WTC11 (cell line): ENCODE results near the gene RGS14. TPM values are rescaled to one million over a fixed set of nuclear protein-coding genes. Genes with fewer than 3 reads are reported as not detected.

ENCODE experiments used
- ATF1 ChIP-seq: sonication (generic); formaldehyde crosslinking; IDR thresholded peaks from 2 replicates; pipeline ENCODE4 v1.8.1; 2023; ENCODE audit warnings: mild to moderate bottlenecking, moderate library complexity, missing genetic modification reagents
- CBFB ChIP-seq: sonication (generic); formaldehyde crosslinking; IDR thresholded peaks from 2 replicates; pipeline ENCODE4 v1.8.1; 2022; ENCODE audit warnings: mild to moderate bottlenecking, low read depth, missing genetic modification reagents
- EMX1 ChIP-seq: fragments of 250-450 bp; sonication (Bioruptor Pico); IDR thresholded peaks from 2 replicates; pipeline ENCODE4 v1.8.0; 2021; ENCODE audit warnings: mild to moderate bottlenecking
- FOXJ3 ChIP-seq: sonication (generic); formaldehyde crosslinking; IDR thresholded peaks from 2 replicates; pipeline ENCODE4 v1.9.0; 2021; ENCODE audit warnings: missing genetic modification reagents, mild to moderate bottlenecking, borderline replicate concordance
- GABPB1 ChIP-seq: sonication (generic); formaldehyde crosslinking; IDR thresholded peaks from 2 replicates; pipeline ENCODE4 v1.8.1; 2023; ENCODE audit warnings: mild to moderate bottlenecking, missing genetic modification reagents
- GTF2I ChIP-seq: fragments of 250-450 bp; sonication (Bioruptor Pico); conservative IDR thresholded peaks from 2 replicates; pipeline ENCODE4 v1.4.0; 2021; ENCODE audit warnings: mild to moderate bottlenecking
- HMGA2 ChIP-seq: fragments of 250-450 bp; sonication (Bioruptor Pico); IDR thresholded peaks from 2 replicates; pipeline ENCODE4 v1.4.0; 2021; ENCODE audit warnings: mild to moderate bottlenecking, moderate library complexity
- IRF2 ChIP-seq: sonication (generic); formaldehyde crosslinking; IDR thresholded peaks from 2 replicates; pipeline ENCODE4 v1.8.0; 2022; ENCODE audit warnings: low read depth, missing genetic modification reagents, borderline replicate concordance
- NFE2L1 ChIP-seq: sonication (generic); formaldehyde crosslinking; IDR thresholded peaks from 2 replicates; pipeline ENCODE4 v1.8.1; 2023; ENCODE audit warnings: missing genetic modification reagents
- NR1H2 ChIP-seq: sonication (generic); formaldehyde crosslinking; IDR thresholded peaks from 2 replicates; pipeline ENCODE4 v1.9.0; 2021; ENCODE audit warnings: mild to moderate bottlenecking, moderate library complexity, missing genetic modification reagents
- RORB ChIP-seq: fragments of 250-450 bp; sonication (Bioruptor Pico); IDR thresholded peaks from 2 replicates; pipeline ENCODE4 v1.9.0; 2021; ENCODE audit warnings: mild to moderate bottlenecking
- SMAD4 ChIP-seq: sonication (generic); formaldehyde crosslinking; IDR thresholded peaks from 2 replicates; pipeline ENCODE4 v1.8.0; 2022; ENCODE audit warnings: mild to moderate bottlenecking, missing genetic modification reagents
- SP1 ChIP-seq: sonication (generic); formaldehyde crosslinking; conservative IDR thresholded peaks from 2 replicates; pipeline ENCODE4 v1.8.1; 2022; ENCODE audit warnings: missing genetic modification reagents
- ZNF219 ChIP-seq: sonication (generic); formaldehyde crosslinking; IDR thresholded peaks from 2 replicates; pipeline ENCODE4 v1.8.0; 2023; ENCODE audit warnings: missing genetic modification reagents, mild to moderate bottlenecking, borderline replicate concordance
- ZNF317 ChIP-seq: sonication (generic); formaldehyde crosslinking; IDR thresholded peaks from 2 replicates; pipeline ENCODE4 v1.8.1; 2023; ENCODE audit warnings: low read depth, mild to moderate bottlenecking, moderate library complexity, missing genetic modification reagents, borderline replicate concordance
- ZNF416 ChIP-seq: fragments of 250-450 bp; sonication (Bioruptor Pico); IDR thresholded peaks from 2 replicates; pipeline ENCODE4 v1.9.0; 2021; ENCODE audit warnings: mild to moderate bottlenecking, inconsistent platforms
- ZNF512 ChIP-seq: sonication (generic); formaldehyde crosslinking; IDR thresholded peaks from 2 replicates; pipeline ENCODE4 v1.8.1; 2022; ENCODE audit warnings: missing genetic modification reagents, borderline replicate concordance
- ZNF671 ChIP-seq: fragments of 250-450 bp; sonication (Bioruptor Pico); IDR thresholded peaks from 2 replicates; pipeline ENCODE4 v1.8.0; 2021; ENCODE audit warnings: mild to moderate bottlenecking
- ZSCAN18 ChIP-seq: fragments of 250-450 bp; sonication (Bioruptor Pico); IDR thresholded peaks from 2 replicates; pipeline ENCODE4 v2.1.2; 2022; ENCODE audit warnings: mild to moderate bottlenecking, moderate library complexity
- total RNA-seq: library from RNA; stranded (reverse); gene quantifications from 3 replicates; pipeline ENCODE4 v1.2.3, GENCODE V29; 2021
- TF ChIP-seq, protein P1 (sequence below): sonication (generic); formaldehyde crosslinking; IDR thresholded peaks from 2 replicates; pipeline ENCODE4 v1.8.0; 2023; ENCODE audit warnings: mild to moderate bottlenecking, missing genetic modification reagents
- TF ChIP-seq, protein P2 (sequence below): fragments of 250-450 bp; sonication (Bioruptor Pico); IDR thresholded peaks from 2 replicates; pipeline ENCODE4 v1.9.0; 2021; ENCODE audit warnings: mild to moderate bottlenecking
- TF ChIP-seq, protein P3 (sequence below): sonication (generic); formaldehyde crosslinking; IDR thresholded peaks from 2 replicates; pipeline ENCODE4 v1.8.1; 2022; ENCODE audit warnings: mild to moderate bottlenecking, moderate library complexity, missing genetic modification reagents
- TF ChIP-seq, protein P4 (sequence below): sonication (generic); formaldehyde crosslinking; IDR thresholded peaks from 2 replicates; pipeline ENCODE4 v1.8.1; 2023; ENCODE audit warnings: mild to moderate bottlenecking, missing genetic modification reagents
- TF ChIP-seq, protein P5 (sequence below): sonication (generic); formaldehyde crosslinking; IDR thresholded peaks from 2 replicates; pipeline ENCODE4 v1.8.0; 2022; ENCODE audit warnings: mild to moderate bottlenecking, missing genetic modification reagents
- TF ChIP-seq, protein P6 (sequence below): sonication (generic); formaldehyde crosslinking; IDR thresholded peaks from 2 replicates; pipeline ENCODE4 v1.8.1; 2022; ENCODE audit warnings: low read depth, missing genetic modification reagents, borderline replicate concordance
- TF ChIP-seq, protein P7 (sequence below): sonication (generic); formaldehyde crosslinking; IDR thresholded peaks from 2 replicates; pipeline ENCODE4 v1.8.1; 2022; ENCODE audit warnings: mild to moderate bottlenecking, missing genetic modification reagents, moderate library complexity, borderline replicate concordance

The RGS14 gene
- total RNA-seq, 1 experiment from 2014 or later, result 74.6 TPM

- TF ChIP-seq, protein P1, sequence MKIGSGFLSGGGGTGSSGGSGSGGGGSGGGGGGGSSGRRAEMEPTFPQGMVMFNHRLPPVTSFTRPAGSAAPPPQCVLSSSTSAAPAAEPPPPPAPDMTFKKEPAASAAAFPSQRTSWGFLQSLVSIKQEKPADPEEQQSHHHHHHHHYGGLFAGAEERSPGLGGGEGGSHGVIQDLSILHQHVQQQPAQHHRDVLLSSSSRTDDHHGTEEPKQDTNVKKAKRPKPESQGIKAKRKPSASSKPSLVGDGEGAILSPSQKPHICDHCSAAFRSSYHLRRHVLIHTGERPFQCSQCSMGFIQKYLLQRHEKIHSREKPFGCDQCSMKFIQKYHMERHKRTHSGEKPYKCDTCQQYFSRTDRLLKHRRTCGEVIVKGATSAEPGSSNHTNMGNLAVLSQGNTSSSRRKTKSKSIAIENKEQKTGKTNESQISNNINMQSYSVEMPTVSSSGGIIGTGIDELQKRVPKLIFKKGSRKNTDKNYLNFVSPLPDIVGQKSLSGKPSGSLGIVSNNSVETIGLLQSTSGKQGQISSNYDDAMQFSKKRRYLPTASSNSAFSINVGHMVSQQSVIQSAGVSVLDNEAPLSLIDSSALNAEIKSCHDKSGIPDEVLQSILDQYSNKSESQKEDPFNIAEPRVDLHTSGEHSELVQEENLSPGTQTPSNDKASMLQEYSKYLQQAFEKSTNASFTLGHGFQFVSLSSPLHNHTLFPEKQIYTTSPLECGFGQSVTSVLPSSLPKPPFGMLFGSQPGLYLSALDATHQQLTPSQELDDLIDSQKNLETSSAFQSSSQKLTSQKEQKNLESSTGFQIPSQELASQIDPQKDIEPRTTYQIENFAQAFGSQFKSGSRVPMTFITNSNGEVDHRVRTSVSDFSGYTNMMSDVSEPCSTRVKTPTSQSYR (CRISPR knock-in tag), result peak; percentile 91
- TF ChIP-seq ZNF219, result 0 out of 2 replicates have a peak, but pooled peaks have one; percentile 79
- no peak for TF ChIP-seq ZNF671 (CRISPR knock-in tag)
- TF ChIP-seq, protein P2, sequence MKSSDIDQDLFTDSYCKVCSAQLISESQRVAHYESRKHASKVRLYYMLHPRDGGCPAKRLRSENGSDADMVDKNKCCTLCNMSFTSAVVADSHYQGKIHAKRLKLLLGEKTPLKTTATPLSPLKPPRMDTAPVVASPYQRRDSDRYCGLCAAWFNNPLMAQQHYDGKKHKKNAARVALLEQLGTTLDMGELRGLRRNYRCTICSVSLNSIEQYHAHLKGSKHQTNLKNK, result no peak
- TF ChIP-seq, protein P3, sequence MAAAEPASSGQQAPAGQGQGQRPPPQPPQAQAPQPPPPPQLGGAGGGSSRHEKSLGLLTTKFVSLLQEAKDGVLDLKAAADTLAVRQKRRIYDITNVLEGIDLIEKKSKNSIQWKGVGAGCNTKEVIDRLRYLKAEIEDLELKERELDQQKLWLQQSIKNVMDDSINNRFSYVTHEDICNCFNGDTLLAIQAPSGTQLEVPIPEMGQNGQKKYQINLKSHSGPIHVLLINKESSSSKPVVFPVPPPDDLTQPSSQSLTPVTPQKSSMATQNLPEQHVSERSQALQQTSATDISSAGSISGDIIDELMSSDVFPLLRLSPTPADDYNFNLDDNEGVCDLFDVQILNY (CRISPR knock-in tag), result peak; percentile 87; the same call in 1 of the 2 replicates
- no peak for TF ChIP-seq GTF2I (CRISPR knock-in tag)
- peak; percentile 83; the same call in 1 of the 2 replicates for TF ChIP-seq NFE2L1
- peak; percentile 54; the same call in 1 of the 2 replicates for TF ChIP-seq SP1
- TF ChIP-seq, protein P4, sequence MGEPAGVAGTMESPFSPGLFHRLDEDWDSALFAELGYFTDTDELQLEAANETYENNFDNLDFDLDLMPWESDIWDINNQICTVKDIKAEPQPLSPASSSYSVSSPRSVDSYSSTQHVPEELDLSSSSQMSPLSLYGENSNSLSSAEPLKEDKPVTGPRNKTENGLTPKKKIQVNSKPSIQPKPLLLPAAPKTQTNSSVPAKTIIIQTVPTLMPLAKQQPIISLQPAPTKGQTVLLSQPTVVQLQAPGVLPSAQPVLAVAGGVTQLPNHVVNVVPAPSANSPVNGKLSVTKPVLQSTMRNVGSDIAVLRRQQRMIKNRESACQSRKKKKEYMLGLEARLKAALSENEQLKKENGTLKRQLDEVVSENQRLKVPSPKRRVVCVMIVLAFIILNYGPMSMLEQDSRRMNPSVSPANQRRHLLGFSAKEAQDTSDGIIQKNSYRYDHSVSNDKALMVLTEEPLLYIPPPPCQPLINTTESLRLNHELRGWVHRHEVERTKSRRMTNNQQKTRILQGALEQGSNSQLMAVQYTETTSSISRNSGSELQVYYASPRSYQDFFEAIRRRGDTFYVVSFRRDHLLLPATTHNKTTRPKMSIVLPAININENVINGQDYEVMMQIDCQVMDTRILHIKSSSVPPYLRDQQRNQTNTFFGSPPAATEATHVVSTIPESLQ, result no peak
- no peak for TF ChIP-seq GABPB1 (CRISPR knock-in tag)
- no peak for TF ChIP-seq ZSCAN18 (CRISPR knock-in tag)
- no peak for TF ChIP-seq SMAD4 (CRISPR knock-in tag)
- no peak for TF ChIP-seq ZNF416
- no peak for TF ChIP-seq FOXJ3 (CRISPR knock-in tag)
- no peak for TF ChIP-seq ZNF512
- TF ChIP-seq, protein P5, sequence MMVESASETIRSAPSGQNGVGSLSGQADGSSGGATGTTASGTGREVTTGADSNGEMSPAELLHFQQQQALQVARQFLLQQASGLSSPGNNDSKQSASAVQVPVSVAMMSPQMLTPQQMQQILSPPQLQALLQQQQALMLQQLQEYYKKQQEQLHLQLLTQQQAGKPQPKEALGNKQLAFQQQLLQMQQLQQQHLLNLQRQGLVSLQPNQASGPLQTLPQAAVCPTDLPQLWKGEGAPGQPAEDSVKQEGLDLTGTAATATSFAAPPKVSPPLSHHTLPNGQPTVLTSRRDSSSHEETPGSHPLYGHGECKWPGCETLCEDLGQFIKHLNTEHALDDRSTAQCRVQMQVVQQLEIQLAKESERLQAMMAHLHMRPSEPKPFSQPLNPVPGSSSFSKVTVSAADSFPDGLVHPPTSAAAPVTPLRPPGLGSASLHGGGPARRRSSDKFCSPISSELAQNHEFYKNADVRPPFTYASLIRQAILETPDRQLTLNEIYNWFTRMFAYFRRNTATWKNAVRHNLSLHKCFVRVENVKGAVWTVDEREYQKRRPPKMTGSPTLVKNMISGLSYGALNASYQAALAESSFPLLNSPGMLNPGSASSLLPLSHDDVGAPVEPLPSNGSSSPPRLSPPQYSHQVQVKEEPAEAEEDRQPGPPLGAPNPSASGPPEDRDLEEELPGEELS (CRISPR knock-in tag), result peak; percentile 94
- no peak for TF ChIP-seq CBFB
- 0 out of 2 replicates have a peak, but pooled peaks have one; percentile 66 for TF ChIP-seq ZNF317 (CRISPR knock-in tag)
- no peak for TF ChIP-seq NR1H2
- no peak for TF ChIP-seq HMGA2 (CRISPR knock-in tag)
- no peak for TF ChIP-seq IRF2 (CRISPR knock-in tag)
- TF ChIP-seq EMX1 (CRISPR knock-in tag), result no peak
- no peak for TF ChIP-seq RORB (CRISPR knock-in tag)
- TF ChIP-seq, protein P6, sequence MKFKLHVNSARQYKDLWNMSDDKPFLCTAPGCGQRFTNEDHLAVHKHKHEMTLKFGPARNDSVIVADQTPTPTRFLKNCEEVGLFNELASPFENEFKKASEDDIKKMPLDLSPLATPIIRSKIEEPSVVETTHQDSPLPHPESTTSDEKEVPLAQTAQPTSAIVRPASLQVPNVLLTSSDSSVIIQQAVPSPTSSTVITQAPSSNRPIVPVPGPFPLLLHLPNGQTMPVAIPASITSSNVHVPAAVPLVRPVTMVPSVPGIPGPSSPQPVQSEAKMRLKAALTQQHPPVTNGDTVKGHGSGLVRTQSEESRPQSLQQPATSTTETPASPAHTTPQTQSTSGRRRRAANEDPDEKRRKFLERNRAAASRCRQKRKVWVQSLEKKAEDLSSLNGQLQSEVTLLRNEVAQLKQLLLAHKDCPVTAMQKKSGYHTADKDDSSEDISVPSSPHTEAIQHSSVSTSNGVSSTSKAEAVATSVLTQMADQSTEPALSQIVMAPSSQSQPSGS, result peak; percentile 84; the same call in 1 of the 2 replicates
- TF ChIP-seq, protein P7, sequence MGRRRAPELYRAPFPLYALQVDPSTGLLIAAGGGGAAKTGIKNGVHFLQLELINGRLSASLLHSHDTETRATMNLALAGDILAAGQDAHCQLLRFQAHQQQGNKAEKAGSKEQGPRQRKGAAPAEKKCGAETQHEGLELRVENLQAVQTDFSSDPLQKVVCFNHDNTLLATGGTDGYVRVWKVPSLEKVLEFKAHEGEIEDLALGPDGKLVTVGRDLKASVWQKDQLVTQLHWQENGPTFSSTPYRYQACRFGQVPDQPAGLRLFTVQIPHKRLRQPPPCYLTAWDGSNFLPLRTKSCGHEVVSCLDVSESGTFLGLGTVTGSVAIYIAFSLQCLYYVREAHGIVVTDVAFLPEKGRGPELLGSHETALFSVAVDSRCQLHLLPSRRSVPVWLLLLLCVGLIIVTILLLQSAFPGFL, result no peak
- TF ChIP-seq ATF1 (CRISPR knock-in tag), result peak; percentile 87; the same call in 1 of the 2 replicates
These were observed 9.7 kb downstream of the RGS14 start (continued) for GRCh38 chr5:177367323-177367848.
